Mucosa of descending colon (tissue), 3 donors: ENCODE measurements around the gene MEOX2. TPM values are rescaled to one million over a fixed set of nuclear protein-coding genes. Genes with fewer than 3 reads are reported as not detected.

Experiments used
- ATAC-seq: fragments of 200-7000 bp; cut with Tn5 transposase; one replicate; pipeline ENCODE4 v1.9.1; 2020; ENCODE audit warnings: mild to moderate bottlenecking, moderate library complexity
- DNase-seq, 3 donors: peaks; one replicate each; pipeline ENCODE4 v3.0.0-alpha.2; 2020
- H3K36me3 ChIP-seq: fragments of 200-600 bp; one replicate; pipeline ENCODE4 v1.8.0; 2021; ENCODE audit warnings: low read depth, mild to moderate bottlenecking
- H3K4me1 ChIP-seq: fragments of 200-600 bp; one replicate; pipeline ENCODE4 v1.8.0; 2021; ENCODE audit warnings: low read depth, mild to moderate bottlenecking
- H3K4me3 ChIP-seq: fragments of 200-600 bp; one replicate; pipeline ENCODE4 v1.8.0; 2021; ENCODE audit warnings: mild to moderate bottlenecking
- H3K9me3 ChIP-seq: fragments of 200-600 bp; one replicate; pipeline ENCODE4 v1.8.0; 2021; ENCODE audit warnings: mild to moderate bottlenecking
- CTCF ChIP-seq: fragments of 200-600 bp; IDR thresholded peaks from one replicate; pipeline ENCODE4 v1.8.0; 2022; ENCODE audit warnings: antibody characterized with exemption, mild to moderate bottlenecking
- intact Hi-C, 2 donors: fragments of 100-400 bp; cut with DNase I in 1 of 2; cut with micrococcal nuclease in 1 of 2; formaldehyde crosslinking; loops; one replicate each; pipeline versions ENCODE4 v1.11.0 to v1.11.1; 2022; cut with DNase I, micrococcal nuclease
- total RNA-seq, 3 donors: library from RNA; stranded (reverse); fragmentation: NEBNext Ultra II Directional in 2 of 3; extraction: Animal tissue kit (Norgen Biotek cat#: 25700) in 2 of 3; gene quantifications; one replicate each; pipeline versions ENCODE4 v1.2.1 to v1.2.4, GENCODE V29; 2021 to 2023
- donor health status: DM: no; HTN: no; CAD: no; lungs with moderate emphysema.
- donor health status: DM: no; HTN: no; CAD: no.
- donor health status: DM: no; HTN: yes; CAD: no.

MEOX2 gene
- total RNA-seq, 3 donors from 2014 or later, result 0.52 to 3.8 (median 1.3) TPM

GRCh38 chr7:15684871-15685270, 1.6 kb downstream of the MEOX2 start:
- intact Hi-C loops, result no loop called here
- H3K4me3 ChIP-seq, result no peak overlapping the region
- H3K9me3 ChIP-seq, result no peaks in the 10 kb centered on the region
- peak in 1 of 3 donors; percentile 4 for DNase-seq
- H3K4me1 ChIP-seq, result peaks cover 18% of the 10 kb centered on the region
- TF ChIP-seq CTCF, result no peak
- no peaks in the 10 kb centered on the region for H3K36me3 ChIP-seq
- no peak for ATAC-seq

- DNase-seq (no peak), ATAC-seq (no peak)
- H3K9me3 ChIP-seq, result no peaks in the 10 kb centered on the region
- H3K4me1 ChIP-seq, result peaks cover 18% of the 10 kb centered on the region
- no peak overlapping the region for H3K4me3 ChIP-seq
- no peak for TF ChIP-seq CTCF
- H3K36me3 ChIP-seq, result no peaks in the 10 kb centered on the region
- intact Hi-C loops, result no loop called here
These were observed 2.2 kb downstream of the MEOX2 start for GRCh38 chr7:15684111-15684800.

- Histone ChIP-seq H3K9me3 (no peaks in the 10 kb centered on the region), H3K4me3 (no peak overlapping the region), H3K4me1 (peaks cover 18% of the 10 kb centered on the region), H3K36me3 (no peaks in the 10 kb centered on the region)
- intact Hi-C loops, result no loop called here
- DNase-seq, result no peak
- no peak for ATAC-seq
- no peak for TF ChIP-seq CTCF
These were observed 3.7 kb downstream of the MEOX2 start for GRCh38 chr7:15682751-15683245.

- DNase-seq (no peak), ATAC-seq (no peak)
- TF ChIP-seq CTCF, result no peak
- Histone ChIP-seq H3K36me3 (no peaks in the 10 kb centered on the region), H3K4me1 (peaks cover 17% of the 10 kb centered on the region), H3K9me3 (no peaks in the 10 kb centered on the region), H3K4me3 (no peak overlapping the region)
- intact Hi-C loops, result no loop called here
These were observed 4.4 kb downstream of the MEOX2 start for GRCh38 chr7:15682111-15682510.

- peaks cover 12% of the 10 kb centered on the region for H3K4me1 ChIP-seq
- H3K36me3 ChIP-seq, result no peaks in the 10 kb centered on the region
- H3K9me3 ChIP-seq, result no peaks in the 10 kb centered on the region
- DNase-seq, result no peak
- no peak overlapping the region for H3K4me3 ChIP-seq
- no peak for ATAC-seq
- no peak for TF ChIP-seq CTCF
- intact Hi-C loops, result no loop called here
These were observed 4.9 kb downstream of the MEOX2 start for GRCh38 chr7:15681631-15682030.

GRCh38 chr7:15681186-15681585, 5.3 kb downstream of the MEOX2 start:
- TF ChIP-seq CTCF, result no peak
- ATAC-seq (no peak), DNase-seq (no peak)
- H3K36me3 ChIP-seq, result no peaks in the 10 kb centered on the region
- intact Hi-C loops, result no loop called here
- H3K4me3 ChIP-seq, result no peak overlapping the region
- no peaks in the 10 kb centered on the region for H3K9me3 ChIP-seq
- H3K4me1 ChIP-seq, result peaks cover 8% of the 10 kb centered on the region
